Measurements from ENCODE around the gene TSPOAP1.

DNA sequence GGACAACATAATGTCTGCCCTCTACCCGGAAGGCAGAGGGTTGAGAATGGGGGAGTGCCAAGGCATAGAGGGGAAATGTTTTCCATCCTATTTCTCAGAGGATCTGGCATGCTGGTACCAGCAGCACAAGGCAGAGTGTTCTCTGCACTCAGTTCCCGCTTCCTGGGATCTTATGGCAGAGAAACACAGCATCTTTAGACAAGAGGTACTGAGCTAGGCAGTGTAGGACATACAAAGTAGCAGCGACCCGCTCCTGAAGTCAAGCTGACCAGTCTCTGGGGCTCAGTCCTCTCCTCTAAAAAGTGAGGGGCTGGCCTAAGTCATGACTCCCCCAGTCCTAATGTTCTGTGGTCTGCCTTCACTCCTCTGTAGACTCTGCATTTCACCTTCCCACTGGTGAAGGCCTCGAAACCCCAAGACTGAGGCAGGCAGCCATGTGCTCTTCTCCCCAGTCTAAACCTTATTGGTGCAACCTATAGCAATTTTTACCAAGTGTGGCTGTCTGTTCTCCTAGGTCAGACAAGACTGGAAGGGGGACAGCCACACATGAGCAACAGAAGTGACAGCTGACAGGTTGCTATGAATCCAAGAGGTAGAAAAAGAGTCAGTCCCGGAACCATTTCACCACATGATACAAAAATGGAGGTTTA lies 11.3 kb upstream of the TSPOAP1 start:
- TF ChIP-seq, protein P1, sequence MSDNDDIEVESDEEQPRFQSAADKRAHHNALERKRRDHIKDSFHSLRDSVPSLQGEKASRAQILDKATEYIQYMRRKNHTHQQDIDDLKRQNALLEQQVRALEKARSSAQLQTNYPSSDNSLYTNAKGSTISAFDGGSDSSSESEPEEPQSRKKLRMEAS (CRISPR knock-in tag; IDR thresholded peaks at IDR 0.05) = no peak
- no peak for TF ChIP-seq CTCF (IDR thresholded peaks at IDR 0.05)
- TF ChIP-seq NFE2L1 (CRISPR knock-in tag; IDR thresholded peaks at IDR 0.05) = no peak
- TF ChIP-seq CREB1 (CRISPR knock-in tag; IDR thresholded peaks at IDR 0.05) = no peak
- no peak for TF ChIP-seq FOXK1 (CRISPR knock-in tag; IDR thresholded peaks at IDR 0.05)
- TF ChIP-seq ATF6 (CRISPR knock-in tag; IDR thresholded peaks at IDR 0.05) = no peak
- no peak for TF ChIP-seq SMAD3 (CRISPR knock-in tag; IDR thresholded peaks at IDR 0.05; ENCODE audit: borderline replicate concordance)
- TF ChIP-seq, protein P2, sequence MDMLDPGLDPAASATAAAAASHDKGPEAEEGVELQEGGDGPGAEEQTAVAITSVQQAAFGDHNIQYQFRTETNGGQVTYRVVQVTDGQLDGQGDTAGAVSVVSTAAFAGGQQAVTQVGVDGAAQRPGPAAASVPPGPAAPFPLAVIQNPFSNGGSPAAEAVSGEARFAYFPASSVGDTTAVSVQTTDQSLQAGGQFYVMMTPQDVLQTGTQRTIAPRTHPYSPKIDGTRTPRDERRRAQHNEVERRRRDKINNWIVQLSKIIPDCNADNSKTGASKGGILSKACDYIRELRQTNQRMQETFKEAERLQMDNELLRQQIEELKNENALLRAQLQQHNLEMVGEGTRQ (CRISPR knock-in tag; IDR thresholded peaks at IDR 0.05) = no peak

Measured in WTC11 (cell line).